SK-N-SH (cell line): ENCODE data around the gene NEK5. TPM values are rescaled to one million over a fixed set of nuclear protein-coding genes. Genes with fewer than 3 reads are reported as not detected.

Source experiments
- CTCF ChIA-PET: fragments of 300-600, 350-600 bp; formaldehyde crosslinking; extraction: SDS; loops from one replicate; lab custom pipeline; 2021; lab: Yijun Ruan, JAX
- POLR2A ChIA-PET: fragments of 350-600 bp; sonication (Branson Sonifier 250); formaldehyde crosslinking; extraction: SDS; loops from one replicate; lab custom pipeline; 2020; ENCODE audit warnings: antibody characterized with exemption, inconsistent platforms; lab: Yijun Ruan, JAX
- DNase-seq: peaks from one replicate; pipeline ENCODE4 v3.0.0; 2012
- H2AFZ ChIP-seq: fragments of 200-600 bp; sonication (generic); 2 replicates; pipeline ENCODE4 v1.8.1; 2016; ENCODE audit warnings: antibody characterized with exemption, mild to moderate bottlenecking, low read depth
- H3F3A ChIP-seq: fragments of 200-600 bp; sonication (generic); replicated peaks from 2 replicates; pipeline ENCODE3; 2016; ENCODE audit warnings: antibody characterized with exemption, mild to moderate bottlenecking; ENCODE audit not compliant: insufficient read depth
- H3K27ac ChIP-seq, 2 experiments: fragments of 200-500 bp in 1 of 2; fragments of 200-600 bp in 1 of 2; sonication (Bioruptor generic) in 1 of 2; sonication (generic), shearing (Covaris generic) in 1 of 2; 2 replicates each; pipeline versions ENCODE4 v1.5.1 to v1.6.1; 2014 to 2016; ENCODE audit warnings: low read depth in 2 of 2, inconsistent platforms in 1 of 2, low read length in 1 of 2, mild to moderate bottlenecking in 1 of 2, mixed read lengths in 1 of 2
- H3K27me3 ChIP-seq: fragments of 200-600 bp; sonication (generic), shearing (Covaris generic); 2 replicates; pipeline ENCODE4 v1.6.1; 2016; ENCODE audit warnings: mixed run types; ENCODE audit not compliant: insufficient read depth
- H3K36me3 ChIP-seq, 2 experiments: fragments of 200-500 bp in 1 of 2; fragments of 200-600 bp in 1 of 2; sonication (Bioruptor generic) in 1 of 2; sonication (generic) in 1 of 2; replicated peaks in 1 of 2; 2 replicates each; pipeline versions ENCODE3 to v1.5.1; 2014 to 2016; ENCODE audit warnings: low read length in 1 of 2, mild to moderate bottlenecking in 1 of 2; ENCODE audit not compliant: insufficient read depth in 2 of 2, control insufficient read depth in 1 of 2
- H3K4me1 ChIP-seq, 2 experiments: fragments of 200-500 bp in 1 of 2; fragments of 200-600 bp in 1 of 2; sonication (Bioruptor generic) in 1 of 2; sonication (generic), shearing (Covaris generic) in 1 of 2; 2 replicates each; pipeline versions ENCODE4 v1.5.1 to v1.6.1; 2014 to 2016; ENCODE audit warnings: low read depth in 1 of 2, low read length in 1 of 2, mixed run types in 1 of 2; ENCODE audit not compliant: insufficient read depth in 2 of 2, control insufficient read depth in 1 of 2
- H3K4me2 ChIP-seq: fragments of 200-600 bp; sonication (generic), shearing (Covaris generic); 2 replicates; pipeline ENCODE4 v1.6.1; 2017; ENCODE audit warnings: mixed run types
- H3K4me3 ChIP-seq, 2 experiments: fragments of 200-500 bp in 1 of 2; fragments of 200-600 bp in 1 of 2; sonication (Bioruptor generic) in 1 of 2; sonication (generic), shearing (Covaris generic) in 1 of 2; 2 replicates each; pipeline versions ENCODE4 v1.5.1 to v1.8.1; 2014 to 2016; ENCODE audit warnings: low read depth in 2 of 2, inconsistent platforms in 1 of 2, low read length in 1 of 2, mild to moderate bottlenecking in 1 of 2, mixed read lengths in 1 of 2, moderate library complexity in 1 of 2
- H3K79me2 ChIP-seq: fragments of 200-600 bp; sonication (generic); 2 replicates; pipeline ENCODE4 v1.8.1; 2017; ENCODE audit warnings: mild to moderate bottlenecking; ENCODE audit not compliant: insufficient read depth
- H3K9ac ChIP-seq: fragments of 200-600 bp; sonication (generic); 2 replicates; pipeline ENCODE4 v1.6.1; 2017; ENCODE audit warnings: mixed run types
- H3K9me2 ChIP-seq: fragments of 200-600 bp; sonication (generic); 2 replicates; pipeline ENCODE4 v1.6.1; 2017; ENCODE audit warnings: mixed run types
- H3K9me3 ChIP-seq: fragments of 200-600 bp; sonication (generic); 2 replicates; pipeline ENCODE4 v1.6.1; 2017; ENCODE audit warnings: mixed run types, mild to moderate bottlenecking, moderate library complexity
- H4K20me1 ChIP-seq: fragments of 200-600 bp; sonication (generic); 2 replicates; pipeline ENCODE4 v1.6.1; 2017; ENCODE audit warnings: mild to moderate bottlenecking, mixed run types; ENCODE audit not compliant: insufficient read depth
- CHD2 ChIP-seq: fragments of 150-350 bp; IDR thresholded peaks from 2 replicates; pipeline ENCODE4 v1.6.1; 2018; ENCODE audit warnings: low read length; ENCODE audit not compliant: partially characterized antibody
- CTCF ChIP-seq: fragments of 200-600 bp; sonication (generic); IDR thresholded peaks from 2 replicates; pipeline ENCODE4 v1.6.1; 2017; ENCODE audit warnings: antibody characterized with exemption, mild to moderate bottlenecking, moderate library complexity
- ELF1 ChIP-seq: IDR thresholded peaks from 2 replicates; pipeline ENCODE4 v1.4.0; 2012
- EP300 ChIP-seq, 2 experiments: IDR thresholded peaks; 2 replicates each; pipeline versions ENCODE4 v1.4.0 to v1.6.1; 2012; ENCODE audit warnings: borderline replicate concordance in 1 of 2, low read depth in 1 of 2, low read length in 1 of 2
- EZH2phosphoT487 ChIP-seq: fragments of 200-600 bp; sonication (generic); IDR thresholded peaks from 2 replicates; pipeline ENCODE4 v1.6.1; 2017; ENCODE audit warnings: low read depth, mixed run types, mild to moderate bottlenecking, antibody characterized with exemption, moderate library complexity, borderline replicate concordance
- GATA2 ChIP-seq: sonication (generic); formaldehyde crosslinking; IDR thresholded peaks from 2 replicates; pipeline ENCODE4 v1.5.0; 2020; ENCODE audit warnings: mild to moderate bottlenecking, missing genetic modification reagents
- IRF3 ChIP-seq: fragments of 150-350 bp; IDR thresholded peaks from 2 replicates; pipeline ENCODE4 v1.6.1; 2016; ENCODE audit warnings: mild to moderate bottlenecking, low read depth, low read length
- MAX ChIP-seq: IDR thresholded peaks from 2 replicates; pipeline ENCODE4 v1.4.0; 2012; ENCODE audit warnings: low read depth
- MEF2A ChIP-seq: IDR thresholded peaks from 2 replicates; pipeline ENCODE4 v1.4.0; 2012; ENCODE audit warnings: low read depth, borderline replicate concordance
- RAD21 ChIP-seq: IDR thresholded peaks from 2 replicates; pipeline ENCODE4 v1.6.1; 2012; ENCODE audit warnings: mild to moderate bottlenecking, low read length
- SIN3A ChIP-seq: IDR thresholded peaks from 2 replicates; pipeline ENCODE4 v1.6.1; 2012; ENCODE audit warnings: low read depth, mild to moderate bottlenecking, low read length, moderate library complexity, borderline replicate concordance
- TEAD4 ChIP-seq: IDR thresholded peaks from 2 replicates; pipeline ENCODE4 v1.4.0; 2012; ENCODE audit warnings: mild to moderate bottlenecking, borderline replicate concordance; ENCODE audit not compliant: insufficient read depth
- USF2 ChIP-seq: fragments of 150-350 bp; IDR thresholded peaks from 2 replicates; pipeline ENCODE4 v1.6.1; 2017; ENCODE audit warnings: antibody characterized with exemption, low read length, low read depth, borderline replicate concordance
- YY1 ChIP-seq: IDR thresholded peaks from 2 replicates; pipeline ENCODE4 v1.4.0; 2012; ENCODE audit warnings: low read depth, mild to moderate bottlenecking
- WGBS: methylation state at CpG from one replicate; pipeline ENCODE4 v1.1.6; 2017; ENCODE audit warnings: low lambda C conversion rate; 5-methylcytosine and 5-hydroxymethylcytosine counted together
- polyA plus RNA-seq, 3 experiments: library from polyadenylated mRNA; depleted of rRNA; stranded (reverse); fragments of >200 nt; gene quantifications; 2 replicates each; pipeline ENCODE4 v1.2.3, GENCODE V29; 2012

NEK5 gene
- polyA plus RNA-seq, 1 of the 3 experiments (the other 2 are of a cell fraction), result 0.07 TPM

GRCh38 chr13:52161181-52161646 is 32.3 kb upstream of the NEK5 start:
- no peak overlapping the region for H2AFZ ChIP-seq

More at GRCh38 chr13:52161181-52161646, 32.3 kb upstream of the NEK5 start:
- Histone ChIP-seq H3K4me2 (no peak overlapping the region), H3K27me3 (no peaks in the 10 kb centered on the region), H3K9me2 (no peaks in the 10 kb centered on the region), H3F3A (peaks cover 25% of the 10 kb centered on the region), H3K9me3 (no peaks in the 10 kb centered on the region), H3K79me2 (0 out of 2 replicates have a peak, but pooled peaks cover 6% of the 10 kb centered on the region), H3K27ac (no peak overlapping the region), H3K36me3 (no peaks in the 10 kb centered on the region), H3K9ac (no peak overlapping the region), H3K4me1 (peaks cover 3 to 22% of the 10 kb centered on the region in 2 experiments; a peak in 2 of 4 replicates), H4K20me1 (no peaks in the 10 kb centered on the region; the same call in 1 of the 2 replicates), H3K4me3 (no peak overlapping the region)
- TF ChIP-seq RAD21 (no peak), SIN3A (no peak), GATA2 (CRISPR knock-in tag) (no peak), EZH2phosphoT487 (no peak), USF2 (no peak), IRF3 (no peak), YY1 (no peak), CTCF (no peak), TEAD4 (no peak), EP300 (IDR thresholded peaks at IDR 0.05; ENCODE audit: borderline replicate concordance in 1 of 2, low read depth in 1 of 2, low read length in 1 of 2) (no peak), MAX (no peak), ELF1 (no peak), CHD2 (no peak), MEF2A (no peak)
- ChIA-PET POLR2A (no interaction called here), CTCF (no interaction called here)
- WGBS, result 87% methylated on average over 3 of the region's 3 CpGs
- no peak for DNase-seq
